GM12892 (cell line): Measurements from ENCODE around the gene NFU1.
"Not testable (repeated sequence)": the region's sequence is repeated elsewhere in the genome, so short reads cannot be mapped to it uniquely, and the experiment has no call there.

Experiments
- DNase-seq: peaks from one replicate; pipeline ENCODE4 v3.0.0; 2011; ENCODE audit not compliant: insufficient read length
- FAIRE-seq: peaks from 2 replicates; lab custom pipeline; 2011; peaks lifted over from hg19 to GRCh38; lab: Jason Lieb, UNC
- POLR2A ChIP-seq: IDR thresholded peaks from 2 replicates; pipeline ENCODE4 v1.6.1; 2011; ENCODE audit warnings: low read depth, low read length, control low read depth
- POLR2AphosphoS5 ChIP-seq: IDR thresholded peaks from 2 replicates; pipeline ENCODE4 v1.6.1; 2011; ENCODE audit warnings: low read depth, low read length, control low read depth
- TAF1 ChIP-seq: IDR thresholded peaks from 2 replicates; pipeline ENCODE4 v1.6.1; 2011; ENCODE audit warnings: low read depth, mild to moderate bottlenecking, control low read depth, low read length, borderline replicate concordance

NFU1 gene

DNA sequence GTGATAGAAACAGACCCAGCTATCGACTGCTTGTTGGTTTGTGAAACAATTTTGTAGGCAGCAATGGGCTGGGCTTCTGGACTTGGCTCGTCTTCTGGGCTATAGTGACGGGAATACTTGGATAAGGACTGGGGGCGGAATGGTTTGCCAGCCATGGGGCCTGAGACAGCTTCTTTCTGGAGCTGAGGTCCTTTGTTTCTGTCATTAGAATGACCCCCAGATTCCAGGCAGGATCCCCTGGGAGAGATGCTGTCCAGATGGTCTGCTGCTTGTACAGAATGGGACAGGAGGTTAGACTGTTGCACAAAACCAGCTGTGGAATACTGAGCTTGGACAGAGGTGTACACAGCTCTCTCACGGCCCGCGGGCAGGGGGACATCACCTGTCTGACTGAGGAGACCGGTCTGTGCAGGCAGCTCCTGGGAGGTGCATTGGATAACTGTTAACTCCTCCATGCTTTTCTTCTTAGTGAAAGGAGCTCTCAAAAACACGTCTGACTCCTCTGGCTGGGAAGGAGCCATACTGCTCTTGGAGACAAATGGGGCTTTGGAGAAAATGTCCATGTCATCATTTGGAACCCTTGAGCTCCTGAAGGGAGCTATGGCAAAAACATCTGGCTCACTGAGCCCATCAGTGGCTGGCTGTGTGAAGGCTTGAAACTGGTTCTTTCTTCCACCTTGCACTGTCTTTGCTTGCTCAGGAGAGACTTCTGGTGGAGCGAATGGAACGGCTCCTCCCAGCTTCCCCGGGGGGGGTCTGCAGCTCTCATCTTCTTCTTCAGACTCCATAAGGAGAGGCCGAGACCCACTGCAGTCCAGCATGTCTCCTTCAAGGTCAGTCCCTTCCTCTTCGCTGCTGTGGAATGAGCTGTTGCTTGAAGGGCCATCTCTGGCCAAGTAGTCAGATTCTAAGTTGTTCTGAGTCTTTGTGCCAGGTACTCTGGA is 28.6 kb upstream of the NFU1 start:
- TF ChIP-seq POLR2A (no peak), POLR2AphosphoS5 (no peak), TAF1 (no peak)
- FAIRE-seq (no peak), DNase-seq (no peak)

DNA sequence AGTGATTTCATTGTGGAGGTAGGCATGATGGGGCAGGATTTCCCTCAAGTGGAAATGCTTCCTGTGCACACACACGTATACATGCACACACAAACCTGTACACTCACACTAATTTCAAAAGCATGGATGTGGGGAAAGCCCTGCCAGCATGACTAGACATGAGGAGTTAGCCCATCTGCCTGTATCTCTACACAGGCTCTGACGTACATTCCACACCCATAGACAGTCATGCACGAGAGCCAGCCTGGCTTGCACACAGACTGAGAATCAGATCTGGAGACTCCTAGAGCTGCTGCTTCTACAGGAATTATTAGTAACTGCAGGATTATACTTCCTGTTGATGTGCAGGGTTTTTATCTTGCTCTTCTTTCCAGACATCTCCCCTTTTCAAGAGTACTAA is 27.3 kb upstream of the NFU1 start:
- DNase-seq (no peak), FAIRE-seq (no peak)
- TF ChIP-seq TAF1: no peak
- TF ChIP-seq POLR2A: no peak
- no peak for TF ChIP-seq POLR2AphosphoS5

DNA sequence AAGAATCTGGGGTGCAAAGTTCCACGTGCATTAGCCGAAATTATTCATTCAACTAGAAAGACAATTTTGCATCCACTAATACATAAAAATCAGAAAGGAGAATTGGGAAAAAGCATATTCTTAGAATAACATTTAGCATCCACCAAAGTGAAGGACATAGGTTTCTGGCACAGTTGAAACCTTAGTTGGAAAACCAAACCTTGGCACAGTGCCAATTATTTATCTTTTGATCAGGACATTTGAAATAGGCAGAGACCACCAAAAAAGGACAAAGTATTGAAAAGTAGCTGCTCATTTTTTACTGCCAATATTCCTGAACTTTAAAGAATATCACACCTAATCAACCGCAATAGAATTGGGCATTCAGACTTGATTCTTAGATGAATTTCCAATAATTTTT is 25.5 kb upstream of the NFU1 start:
- no peak for TF ChIP-seq TAF1
- no peak for TF ChIP-seq POLR2A
- TF ChIP-seq POLR2AphosphoS5: no peak
- DNase-seq (no peak), FAIRE-seq (no peak)

DNA sequence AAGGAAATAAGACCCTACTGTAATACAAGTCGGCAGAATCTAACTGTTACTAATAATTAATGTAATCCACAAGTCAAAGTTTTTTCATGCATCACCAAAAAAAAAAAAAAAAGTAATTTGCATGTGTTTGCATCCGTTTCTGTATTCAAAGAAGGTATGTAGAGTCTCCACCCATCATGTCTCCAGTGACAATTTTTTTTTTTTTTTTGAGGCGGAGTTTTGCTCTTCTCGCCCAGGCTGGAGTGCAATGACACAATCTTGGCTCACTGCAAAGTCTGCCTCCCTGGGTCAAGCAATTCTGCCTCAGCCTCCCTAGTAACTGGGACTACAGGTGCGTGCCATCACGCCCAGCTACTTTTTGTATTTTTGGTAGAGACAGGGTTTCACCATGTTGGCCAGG is 24.2 kb upstream of the NFU1 start:
- DNase-seq: no peak
- TF ChIP-seq POLR2A: no peak
- TF ChIP-seq POLR2AphosphoS5: no peak
- no peak for TF ChIP-seq TAF1
- no peak for FAIRE-seq

DNA sequence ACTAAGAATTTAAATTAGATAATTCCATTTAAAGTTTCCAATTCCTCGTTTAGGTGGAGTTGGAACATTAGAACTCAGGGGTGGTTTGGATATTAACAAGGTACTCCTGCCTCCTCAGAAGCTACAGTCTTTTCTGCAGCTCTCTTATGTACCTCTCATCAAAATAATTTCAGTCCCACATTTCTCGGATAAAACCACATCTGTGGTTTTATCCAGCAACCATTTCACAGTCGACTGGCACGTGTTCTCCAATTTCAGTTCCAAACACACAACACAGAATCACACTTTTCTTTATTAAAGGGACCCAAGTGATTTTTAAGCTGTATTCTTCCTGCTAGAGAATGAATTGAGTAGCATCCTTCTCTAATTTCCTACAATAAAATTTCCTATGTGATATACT is 22.7 kb upstream of the NFU1 start:
- FAIRE-seq: no peak
- TF ChIP-seq POLR2A (no peak), POLR2AphosphoS5 (no peak), TAF1 (no peak)
- DNase-seq: no peak

DNA sequence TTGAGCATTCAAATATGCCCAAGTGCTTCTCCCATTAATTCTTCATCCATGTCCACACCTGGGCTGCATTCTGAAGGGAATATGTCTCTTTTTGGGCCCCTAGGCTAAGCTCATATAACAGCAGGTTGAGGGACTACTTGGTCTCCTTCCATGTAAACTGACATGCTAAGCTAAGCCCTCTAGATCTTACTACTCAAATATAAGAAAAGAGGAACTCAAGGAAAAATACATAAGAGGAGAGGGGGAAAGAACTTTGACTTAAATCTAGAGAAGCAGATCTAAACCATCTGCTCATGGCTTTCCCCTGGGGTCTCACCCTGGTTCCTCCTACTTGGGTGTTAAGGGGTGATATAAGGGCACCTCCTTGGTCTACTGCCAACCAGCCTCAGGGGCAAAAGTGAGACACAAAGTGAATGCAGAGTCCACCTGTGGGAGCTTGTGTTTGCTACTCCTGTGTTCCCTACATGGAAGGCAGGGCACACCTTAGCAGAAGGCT is 19.8 kb upstream of the NFU1 start:
- FAIRE-seq (no peak), DNase-seq (no peak)
- TF ChIP-seq POLR2AphosphoS5: no peak
- no peak for TF ChIP-seq TAF1
- no peak for TF ChIP-seq POLR2A

DNA sequence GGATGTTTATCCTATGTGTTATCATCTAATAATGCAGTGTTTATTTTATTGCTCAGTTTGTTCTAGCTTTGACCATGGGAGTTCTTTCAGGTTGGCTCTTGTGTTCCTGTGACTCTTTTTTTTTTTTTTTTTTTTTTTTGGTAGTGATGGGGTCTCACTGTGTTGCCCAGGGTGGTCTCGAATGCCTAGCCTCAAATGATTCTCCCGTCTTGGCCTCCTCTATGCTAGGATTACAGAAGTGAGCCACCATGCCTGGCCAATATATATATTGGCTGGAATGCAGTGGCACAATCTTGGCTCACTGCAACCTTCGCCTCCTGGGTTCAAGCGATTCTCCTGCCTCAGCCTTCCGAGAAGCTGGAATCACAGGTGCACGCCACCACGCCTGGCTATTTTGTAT is 18.9 kb upstream of the NFU1 start:
- FAIRE-seq (no peak), DNase-seq (no peak)
- TF ChIP-seq POLR2A (no peak), TAF1 (no peak), POLR2AphosphoS5 (no peak)

DNA sequence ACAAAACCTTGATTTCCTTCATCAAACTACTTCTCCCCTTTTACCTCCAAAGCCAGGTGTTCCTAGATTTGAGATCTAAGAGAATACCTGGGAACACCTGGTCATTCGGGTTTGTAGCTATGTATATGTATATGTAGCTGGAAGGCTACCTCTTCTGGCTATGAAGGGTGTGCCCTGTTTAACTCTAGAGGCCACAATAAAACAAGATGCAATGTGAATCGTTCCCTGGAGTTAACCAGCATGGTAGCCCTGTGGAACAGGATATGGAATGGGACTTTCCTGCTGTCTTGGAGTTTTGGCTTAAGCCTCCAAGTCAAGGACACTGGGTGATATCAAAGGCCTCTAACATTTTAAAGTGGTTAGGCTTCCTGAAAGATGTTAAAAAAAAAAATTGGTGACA is 17.7 kb upstream of the NFU1 start:
- DNase-seq: no peak
- no peak for TF ChIP-seq POLR2A
- TF ChIP-seq POLR2AphosphoS5: no peak
- no peak for TF ChIP-seq TAF1
- FAIRE-seq: no peak

DNA sequence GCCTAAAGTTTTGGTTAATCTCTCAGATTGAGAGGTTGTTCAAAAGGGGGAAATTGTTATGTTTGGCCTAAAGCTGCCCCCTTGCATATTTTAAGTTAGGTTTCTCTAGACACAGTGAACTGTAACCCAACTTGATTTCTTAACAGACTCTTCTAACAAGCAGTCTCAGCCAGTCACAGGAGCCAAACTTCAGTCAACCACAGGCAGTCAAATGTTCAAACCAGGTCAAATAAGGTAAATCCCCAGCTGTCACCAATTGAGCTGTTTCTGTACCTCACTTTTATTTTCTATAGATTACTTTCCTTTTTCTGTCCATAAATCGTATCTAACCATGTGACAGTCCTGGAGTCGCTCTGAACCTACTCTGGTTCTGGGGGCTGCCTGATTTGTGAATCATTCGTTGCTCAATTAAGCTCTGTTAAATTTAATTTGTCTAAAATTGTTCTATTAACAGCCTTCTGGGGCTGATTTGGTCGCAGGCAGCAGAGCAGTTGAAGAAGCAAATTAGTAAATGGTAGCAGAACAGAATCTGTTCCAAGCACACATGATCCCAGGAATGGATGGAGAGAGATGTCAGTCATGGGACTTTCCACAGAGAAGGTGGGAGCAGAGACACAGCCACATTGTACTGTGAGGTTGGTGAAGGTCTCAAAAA is 16.4 kb upstream of the NFU1 start:
- peak; percentile 25 for DNase-seq
- peak; percentile 67 for FAIRE-seq
- no peak for TF ChIP-seq POLR2AphosphoS5
- TF ChIP-seq POLR2A: no peak
- TF ChIP-seq TAF1: no peak

DNA sequence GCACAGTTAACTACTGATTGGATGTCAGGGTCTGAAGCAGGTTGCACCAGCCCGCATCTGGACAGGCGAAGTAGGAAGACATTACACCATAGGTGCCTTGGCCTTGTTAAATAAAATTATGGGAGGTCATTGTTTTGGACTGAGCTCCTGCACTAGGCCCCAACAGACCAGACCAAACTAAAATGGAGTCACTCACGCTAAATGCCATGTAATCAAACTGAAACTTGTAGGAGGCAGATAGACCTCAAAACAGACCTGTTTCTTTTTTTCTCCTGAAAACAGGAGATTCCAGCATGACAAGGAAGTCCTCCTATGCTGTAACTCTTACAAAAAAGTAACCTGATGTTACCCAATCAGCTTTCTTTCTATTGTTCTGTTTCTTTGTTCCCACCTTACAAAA is 15.5 kb upstream of the NFU1 start:
- DNase-seq (no peak), FAIRE-seq (no peak)
- no peak for TF ChIP-seq POLR2A
- TF ChIP-seq TAF1: no peak
- TF ChIP-seq POLR2AphosphoS5: no peak

DNA sequence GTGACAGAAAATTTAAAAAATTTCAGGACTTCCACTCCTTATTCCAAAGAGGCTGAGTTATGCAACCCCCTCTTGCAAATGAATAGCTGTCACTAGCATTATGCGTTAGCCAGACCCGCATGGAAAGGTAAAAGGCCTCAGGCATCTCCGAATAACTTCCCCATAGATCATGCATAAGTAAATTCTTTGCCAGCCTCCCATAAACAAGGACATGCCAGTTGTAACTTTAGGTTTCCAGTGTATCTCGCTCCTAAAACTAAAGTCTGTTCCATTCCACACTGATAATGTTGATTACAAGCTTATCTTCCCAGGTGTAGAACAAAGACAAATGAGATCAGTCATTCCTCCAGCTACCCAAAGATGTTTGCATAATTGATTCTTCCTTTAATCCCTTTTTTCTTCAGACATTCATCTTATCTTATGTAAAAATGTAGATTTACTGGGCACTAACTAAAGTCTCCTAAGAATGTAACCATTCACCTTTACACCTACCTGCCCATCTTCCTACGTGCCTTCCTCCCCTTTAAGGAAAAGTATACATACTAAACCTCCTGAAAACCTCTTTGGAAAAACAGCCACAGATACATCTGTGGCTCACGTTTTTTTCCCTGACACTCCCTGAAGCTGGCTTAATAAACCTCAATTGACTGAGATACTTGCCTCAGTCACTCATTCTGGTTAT is 13.6 kb upstream of the NFU1 start:
- TF ChIP-seq POLR2A (no peak), POLR2AphosphoS5 (no peak), TAF1 (no peak)
- DNase-seq (no peak), FAIRE-seq (no peak)

DNA sequence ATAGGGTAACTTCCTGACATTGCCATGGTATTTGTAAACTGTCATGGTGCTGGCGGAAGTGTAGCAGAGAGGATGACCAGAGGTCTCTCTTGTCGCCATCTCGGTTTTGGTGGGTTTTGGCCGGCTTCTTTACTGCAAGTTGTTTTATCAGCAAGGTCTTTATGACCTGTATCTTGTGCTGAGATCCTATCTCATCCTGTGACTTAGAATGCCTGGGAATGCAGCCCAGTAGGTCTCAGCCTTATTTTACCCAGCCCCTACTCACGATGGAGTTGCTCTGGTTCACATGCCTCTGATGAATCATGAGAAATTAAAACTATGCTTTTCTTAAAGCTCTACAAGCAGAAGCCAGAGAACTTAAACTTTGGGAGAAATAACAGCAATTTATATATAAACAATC is 12.7 kb upstream of the NFU1 start:
- DNase-seq (no peak), FAIRE-seq (no peak)
- no peak for TF ChIP-seq TAF1
- TF ChIP-seq POLR2A: no peak
- no peak for TF ChIP-seq POLR2AphosphoS5

DNA sequence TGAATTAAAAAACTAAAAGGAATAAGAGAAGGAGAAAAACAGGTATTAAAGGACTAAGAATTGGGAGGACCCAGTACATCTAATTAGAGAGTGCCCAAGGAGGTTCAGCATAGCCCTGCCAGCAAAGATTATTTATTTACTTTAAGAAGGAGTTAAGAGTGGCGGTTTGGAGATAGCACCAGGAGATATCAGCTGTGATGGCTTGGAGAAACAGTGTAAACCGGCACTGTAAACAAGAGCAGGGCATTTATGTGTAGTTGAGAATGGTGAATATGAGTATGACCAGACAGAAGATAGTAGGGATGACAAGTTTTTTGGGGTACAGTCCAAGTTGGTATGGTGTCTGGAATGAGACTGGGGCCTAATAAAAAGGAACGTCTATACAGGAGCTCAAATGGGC is 6.4 kb upstream of the NFU1 start:
- DNase-seq, FAIRE-seq: not testable (repeated sequence)

DNA sequence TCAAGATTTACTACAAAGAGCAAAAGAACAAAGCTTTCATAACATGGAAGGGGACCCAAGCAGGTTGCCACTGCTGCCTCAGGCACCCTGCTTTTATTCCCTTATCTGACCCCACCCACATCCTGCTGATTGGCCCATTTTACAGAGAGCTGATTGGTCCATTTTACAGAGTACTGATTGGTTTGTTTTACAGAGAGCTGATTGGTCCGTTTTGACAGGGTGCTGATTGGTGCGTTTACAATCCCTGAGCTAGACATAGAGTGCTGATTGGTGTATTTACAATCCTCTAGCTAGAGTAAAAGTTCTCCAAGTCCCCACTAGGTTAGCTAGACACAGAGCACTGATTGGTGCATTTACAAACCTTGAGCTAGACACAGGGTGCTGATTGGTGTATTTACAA is 2.3 kb upstream of the NFU1 start:
- DNase-seq, FAIRE-seq: not testable (repeated sequence)
